OCI-LY1 (cell line): ENCODE results near the gene DNAJC25.
A peak's percentile ranks its signal among the peaks of the same experiment; 100 is the strongest.

Experiments
- H2AFZ ChIP-seq: fragments of 200-600 bp; sonication (generic), shearing (Covaris generic); 2 replicates; pipeline ENCODE4 v1.6.0; 2014; ENCODE audit warnings: antibody characterized with exemption, mild to moderate bottlenecking, low read length
- H3F3A ChIP-seq: fragments of 200-600 bp; sonication (generic), shearing (Covaris generic); 2 replicates; pipeline ENCODE4 v1.6.0; 2014; ENCODE audit warnings: mild to moderate bottlenecking, antibody characterized with exemption, low read length, moderate library complexity; ENCODE audit not compliant: insufficient read depth
- H3K27ac ChIP-seq: fragments of 200-600 bp; sonication (generic); 2 replicates; pipeline ENCODE4 v1.5.1; 2014; ENCODE audit warnings: low read length, mixed run types, mild to moderate bottlenecking, low read depth; ENCODE audit not compliant: poor library complexity, severe bottlenecking
- H3K27me3 ChIP-seq: fragments of 200-600 bp; sonication (generic); 2 replicates; pipeline ENCODE4 v1.6.0; 2014; ENCODE audit warnings: antibody characterized with exemption, mild to moderate bottlenecking, low read length, moderate library complexity; ENCODE audit not compliant: insufficient read depth
- H3K36me3 ChIP-seq: fragments of 200-600 bp; sonication (generic); 2 replicates; pipeline ENCODE4 v1.6.1; 2014; ENCODE audit warnings: mild to moderate bottlenecking, antibody characterized with exemption, low read length, moderate library complexity, mixed read lengths; ENCODE audit not compliant: insufficient read depth
- H3K4me1 ChIP-seq: fragments of 200-600 bp; sonication (generic); 2 replicates; pipeline ENCODE4 v1.5.1; 2014; ENCODE audit warnings: mild to moderate bottlenecking, low read length, moderate library complexity; ENCODE audit not compliant: insufficient read depth, severe bottlenecking
- H3K4me2 ChIP-seq: fragments of 200-600 bp; sonication (generic), shearing (Covaris generic); 2 replicates; pipeline ENCODE4 v1.6.1; 2014; ENCODE audit warnings: low read length
- H3K4me3 ChIP-seq: fragments of 200-600 bp; sonication (generic); 2 replicates; pipeline ENCODE4 v1.5.1; 2014; ENCODE audit warnings: low read length, low read depth, mild to moderate bottlenecking, mixed read lengths; ENCODE audit not compliant: poor library complexity, severe bottlenecking
- H3K79me2 ChIP-seq: fragments of 200-600 bp; shearing (Covaris generic); 2 replicates; pipeline ENCODE4 v1.6.1; 2016; ENCODE audit warnings: mixed run types, low read length, mixed read lengths; ENCODE audit not compliant: insufficient read depth
- H3K9ac ChIP-seq: fragments of 200-600 bp; sonication (generic), shearing (Covaris generic); 2 replicates; pipeline ENCODE4 v1.6.1; 2014; ENCODE audit warnings: mild to moderate bottlenecking, low read length, mixed read lengths
- H3K9me2 ChIP-seq: fragments of 200-600 bp; sonication (generic), shearing (Covaris generic); 2 replicates; pipeline ENCODE4 v1.6.1; 2014; ENCODE audit warnings: low read depth, mild to moderate bottlenecking, low read length, mixed read lengths
- H3K9me3 ChIP-seq: fragments of 200-600 bp; shearing (Covaris generic); 2 replicates; pipeline ENCODE4 v1.6.1; 2014; ENCODE audit warnings: low read length, mixed read lengths
- H4K20me1 ChIP-seq: fragments of 200-600 bp; sonication (generic), shearing (Covaris generic); 2 replicates; pipeline ENCODE4 v1.6.0; 2016; ENCODE audit warnings: mild to moderate bottlenecking, low read length; ENCODE audit not compliant: insufficient read depth
- CTCF ChIP-seq: fragments of 200-600 bp; sonication (generic), shearing (Covaris generic); IDR thresholded peaks from 2 replicates; pipeline ENCODE4 v1.5.1; 2017; ENCODE audit warnings: mild to moderate bottlenecking, antibody characterized with exemption, low read length, moderate library complexity, mixed read lengths
- EZH2 ChIP-seq: fragments of 200-600 bp; sonication (generic), shearing (Covaris generic); IDR thresholded peaks from 2 replicates; pipeline ENCODE4 v1.8.0; 2017; ENCODE audit warnings: borderline replicate concordance, mixed run types, mild to moderate bottlenecking, antibody characterized with exemption, low read length, moderate library complexity, mixed read lengths

Gene DNAJC25

GRCh38 chr9:111658943-111659342, 27.8 kb downstream of the DNAJC25 start:
- no peaks in the 10 kb centered on the region for H3K79me2 ChIP-seq
- no peak overlapping the region for H2AFZ ChIP-seq
- H4K20me1 ChIP-seq, result no peaks in the 10 kb centered on the region
- no peaks in the 10 kb centered on the region for H3K9me2 ChIP-seq
- H3K4me3 ChIP-seq, result no peak overlapping the region
- H3K36me3 ChIP-seq, result peaks cover 11% of the 10 kb centered on the region; the same call in 1 of the 2 replicates
- H3K4me1 ChIP-seq, result peaks cover 9% of the 10 kb centered on the region
- H3K4me2 ChIP-seq, result no peak overlapping the region
- H3K27me3 ChIP-seq, result no peaks in the 10 kb centered on the region
- TF ChIP-seq EZH2 (no peak), CTCF (no peak)
- H3K9me3 ChIP-seq, result no peaks in the 10 kb centered on the region
- no peaks in the 10 kb centered on the region for H3F3A ChIP-seq
- no peak overlapping the region for H3K27ac ChIP-seq
- H3K9ac ChIP-seq, result no peak overlapping the region

- no peaks in the 10 kb centered on the region for H3K79me2 ChIP-seq
- peaks cover 6% of the 10 kb centered on the region; the same call in 1 of the 2 replicates for H3K36me3 ChIP-seq
- no peak overlapping the region for H3K4me3 ChIP-seq
- peaks cover 9% of the 10 kb centered on the region for H3K4me1 ChIP-seq
- TF ChIP-seq CTCF (no peak), EZH2 (no peak)
- H3K4me2 ChIP-seq, result no peak overlapping the region
- H3F3A ChIP-seq, result no peaks in the 10 kb centered on the region
- H2AFZ ChIP-seq, result no peak overlapping the region
- H3K27me3 ChIP-seq, result no peaks in the 10 kb centered on the region
- H3K27ac ChIP-seq, result no peak overlapping the region
- no peak overlapping the region for H3K9ac ChIP-seq
- no peaks in the 10 kb centered on the region for H4K20me1 ChIP-seq
- H3K9me3 ChIP-seq, result no peaks in the 10 kb centered on the region
- no peaks in the 10 kb centered on the region for H3K9me2 ChIP-seq
These were observed 28.6 kb downstream of the DNAJC25 start for GRCh38 chr9:111659691-111660090.

GRCh38 chr9:111661150-111661801, 30.1 kb downstream of the DNAJC25 start, which contains the start of gene GNG10:
Gene GNG10 (plus strand): TSS chr9:111661605. CDS start chr9:111661635, 30 bp downstream.
- Histone ChIP-seq H3K36me3 (no peaks in the 10 kb centered on the region), H3K9me3 (no peaks in the 10 kb centered on the region), H3K27me3 (no peaks in the 10 kb centered on the region), H3K79me2 (no peaks in the 10 kb centered on the region), H4K20me1 (no peaks in the 10 kb centered on the region), H3K4me1 (peaks cover 9% of the 10 kb centered on the region), H3K9ac (peak within 1 kb of the TSS; percentile 67), H3K4me2 (peak within 1 kb of the TSS; percentile 96), H3F3A (no peaks in the 10 kb centered on the region), H3K9me2 (no peaks in the 10 kb centered on the region), H3K4me3 (peak within 1 kb of the TSS; percentile 79), H3K27ac (no peak within 1 kb of the TSS), H2AFZ (0 out of 2 replicates have a peak within 1 kb of the TSS, but pooled peaks have one; percentile 23)
- TF ChIP-seq EZH2 (no peak), CTCF (no peak)
